Measurements from ENCODE around the gene GLRX3. TPM values are rescaled to one million over a fixed set of nuclear protein-coding genes. Genes with fewer than 3 reads are reported as not detected.

The GLRX3 gene
- total RNA-seq, 2 experiments from 2014 or later, result 112 to 113 TPM

GRCh38 chr10:130190055-130190736 lies 54.0 kb downstream of the GLRX3 start:
- POLR2A ChIA-PET, result no interaction called here
- H3K9me3 Mint-ChIP-seq, result no peaks in the 10 kb centered on the region

GRCh38 chr10:130190737-130191115 lies 54.5 kb downstream of the GLRX3 start:
- CTCF ChIA-PET, result interaction anchor here (1.0 to 1.7 kb wide), 5 partner anchors 9 to 425 kb away, joined by 3 to 4 read pairs (median 3); no protein-coding TSS in a partner anchor
- peaks cover 2% of the 10 kb centered on the region for H3K4me1 Mint-ChIP-seq (ENCODE audit: low read depth)
- DNase-seq, result no peak
- H3K27me3 Mint-ChIP-seq, result peaks cover 6% of the 10 kb centered on the region
- POLR2A ChIA-PET, result no interaction called here
- H3K27ac Mint-ChIP-seq, result no peak overlapping the region
- no peak overlapping the region for H3K4me3 Mint-ChIP-seq
- peaks cover 4% of the 10 kb centered on the region for H3K36me3 Mint-ChIP-seq
- no peaks in the 10 kb centered on the region for H3K9me3 Mint-ChIP-seq
- intact Hi-C loops (cut with micrococcal nuclease), result loop anchor here (5.0 kb wide), 1 partner anchor 142 kb away; no protein-coding TSS in a partner anchor

More at GRCh38 chr10:130190055-130190736, 54.0 kb downstream of the GLRX3 start:
- intact Hi-C loops (cut with micrococcal nuclease), result loop anchor here (5.0 kb wide), 1 partner anchor 142 kb away; no protein-coding TSS in a partner anchor
- DNase-seq, result peak; percentile 89
- peaks cover 6% of the 10 kb centered on the region for H3K27me3 Mint-ChIP-seq
- CTCF ChIA-PET, result interaction anchor here (0.8 to 1.7 kb wide), 9 partner anchors 9 to 425 kb away, joined by 3 to 5 read pairs (median 3); partner anchors contain the start of gene C10orf143
- no peak overlapping the region for H3K4me3 Mint-ChIP-seq
- H3K4me1 Mint-ChIP-seq (ENCODE audit: low read depth), result peaks cover 2% of the 10 kb centered on the region
- no peak overlapping the region for H3K27ac Mint-ChIP-seq
- peaks cover 7% of the 10 kb centered on the region for H3K36me3 Mint-ChIP-seq

DNA sequence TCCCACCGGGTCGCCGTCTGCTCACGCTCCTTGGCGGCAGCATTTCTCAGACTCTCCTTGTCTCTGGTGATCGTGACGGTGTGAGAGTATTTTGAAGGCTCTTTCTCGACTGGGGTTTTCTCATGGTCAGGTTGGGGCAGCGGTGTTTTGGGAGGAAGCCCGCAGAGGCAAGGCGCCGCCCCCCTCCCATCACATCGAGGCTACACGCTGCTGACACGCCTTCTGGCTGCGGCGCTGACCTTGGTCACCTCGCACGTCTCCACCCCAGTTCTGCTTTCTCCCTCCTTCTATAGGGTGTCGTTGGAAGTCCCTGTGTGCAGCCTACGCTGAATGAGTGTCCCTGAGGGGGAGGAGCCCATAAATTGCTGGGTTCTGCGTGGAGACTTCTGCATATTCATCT lies 55.2 kb downstream of the GLRX3 start:
- Mint-ChIP-seq H3K4me3 (no peak overlapping the region), H3K9me3 (no peaks in the 10 kb centered on the region), H3K27ac (no peak overlapping the region), H3K27me3 (peaks cover 6% of the 10 kb centered on the region), H3K4me1 (ENCODE audit: low read depth) (peaks cover 2% of the 10 kb centered on the region), H3K36me3 (peaks cover 2% of the 10 kb centered on the region)
- ChIA-PET CTCF (interaction anchor here (1.0 to 1.7 kb wide), 3 partner anchors 8 to 424 kb away, joined by 3 to 4 read pairs (median 3); no protein-coding TSS in a partner anchor), POLR2A (no interaction called here)
- no peak for DNase-seq
- intact Hi-C loops (cut with micrococcal nuclease), result loop anchor here (5.0 kb wide), 1 partner anchor 141 kb away; no protein-coding TSS in a partner anchor

GRCh38 chr10:130192276-130192848 lies 56.2 kb downstream of the GLRX3 start:
- H3K9me3 Mint-ChIP-seq, result no peaks in the 10 kb centered on the region
- intact Hi-C loops (cut with micrococcal nuclease), result loop anchor here (5.0 kb wide), 1 partner anchor 140 kb away; no protein-coding TSS in a partner anchor
- ChIA-PET CTCF (no interaction called here), POLR2A (no interaction called here)
- DNase-seq, result no peak
- H3K36me3 Mint-ChIP-seq, result peaks cover 2% of the 10 kb centered on the region
- peaks cover 6% of the 10 kb centered on the region for H3K27me3 Mint-ChIP-seq
- no peak overlapping the region for H3K4me3 Mint-ChIP-seq
- H3K4me1 Mint-ChIP-seq (ENCODE audit: low read depth), result peaks cover 2% of the 10 kb centered on the region
- H3K27ac Mint-ChIP-seq, result no peak overlapping the region

- H3K9me3 Mint-ChIP-seq, result no peaks in the 10 kb centered on the region
- peaks cover 2% of the 10 kb centered on the region for H3K36me3 Mint-ChIP-seq
- ChIA-PET POLR2A (no interaction called here), CTCF (no interaction called here)
- intact Hi-C loops (cut with micrococcal nuclease), result loop anchor here (5.0 kb wide), 1 partner anchor 139 kb away; no protein-coding TSS in a partner anchor
- H3K27me3 Mint-ChIP-seq, result peaks cover 6% of the 10 kb centered on the region
- H3K27ac Mint-ChIP-seq, result no peak overlapping the region
- no peak overlapping the region for H3K4me3 Mint-ChIP-seq
- DNase-seq, result no peak
- peaks cover 2% of the 10 kb centered on the region for H3K4me1 Mint-ChIP-seq (ENCODE audit: low read depth)
Observed at GRCh38 chr10:130193033-130193432, 56.8 kb downstream of the GLRX3 start.

DNA sequence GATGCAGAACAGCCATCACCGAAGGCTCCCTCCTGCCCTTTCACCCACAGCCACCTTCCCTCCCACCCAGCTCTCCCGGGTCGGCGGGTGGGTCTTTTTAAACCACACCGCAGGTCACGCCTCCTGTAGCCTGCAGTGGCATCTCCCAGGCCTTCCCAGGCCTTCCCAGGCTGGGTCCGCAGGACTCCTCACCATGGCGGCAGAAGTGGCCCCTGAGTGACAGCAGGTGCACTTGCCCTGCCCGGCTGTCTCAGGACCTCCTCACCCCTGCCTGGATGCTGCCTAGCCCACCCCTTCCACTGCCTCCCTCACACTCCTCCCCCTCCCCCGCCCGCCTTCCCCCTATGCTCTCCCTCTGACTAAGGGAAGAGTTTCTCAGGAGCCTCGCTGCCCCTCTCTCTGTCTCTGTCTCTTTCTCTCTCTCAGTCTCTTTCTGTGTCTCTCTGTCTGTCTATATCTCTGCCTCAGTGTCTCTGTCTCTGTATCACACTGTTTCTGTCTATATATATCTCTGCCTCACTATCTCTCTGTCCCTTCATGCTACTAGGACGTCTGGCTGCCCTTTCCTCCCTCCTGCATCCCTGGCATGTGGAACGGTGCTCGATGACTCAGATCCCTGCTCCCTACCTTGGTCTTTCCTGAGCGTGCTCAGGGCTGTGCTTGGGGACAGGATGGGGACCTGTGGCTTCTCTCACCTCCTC lies 57.5 kb downstream of the GLRX3 start:
- Mint-ChIP-seq H3K9me3 (no peaks in the 10 kb centered on the region), H3K4me3 (no peak overlapping the region), H3K36me3 (peaks cover 2% of the 10 kb centered on the region), H3K27ac (no peak overlapping the region), H3K4me1 (ENCODE audit: low read depth) (peaks cover 2% of the 10 kb centered on the region), H3K27me3 (peaks cover 6% of the 10 kb centered on the region)
- ChIA-PET CTCF (no interaction called here), POLR2A (no interaction called here)
- no peak for DNase-seq
- intact Hi-C loops (cut with micrococcal nuclease), result loop anchor here (5.0 kb wide), 1 partner anchor 139 kb away; no protein-coding TSS in a partner anchor

- Mint-ChIP-seq H3K36me3 (peaks cover 2% of the 10 kb centered on the region), H3K27ac (no peak overlapping the region), H3K4me1 (ENCODE audit: low read depth) (peaks cover 2% of the 10 kb centered on the region), H3K9me3 (no peaks in the 10 kb centered on the region), H3K27me3 (peaks cover 6% of the 10 kb centered on the region), H3K4me3 (no peak overlapping the region)
- no peak for DNase-seq
- ChIA-PET POLR2A (no interaction called here), CTCF (no interaction called here)
- intact Hi-C loops (cut with micrococcal nuclease), result loop anchor here (5.0 kb wide), 1 partner anchor 138 kb away; no protein-coding TSS in a partner anchor
Observed at GRCh38 chr10:130194194-130194990, 58.2 kb downstream of the GLRX3 start.

- Mint-ChIP-seq H3K27ac (no peak overlapping the region), H3K4me3 (no peak overlapping the region), H3K27me3 (peaks cover 6% of the 10 kb centered on the region), H3K36me3 (no peaks in the 10 kb centered on the region), H3K9me3 (no peaks in the 10 kb centered on the region), H3K4me1 (ENCODE audit: low read depth) (no peaks in the 10 kb centered on the region)
- CTCF ChIA-PET, result interaction anchor here (1.2 kb wide), 1 partner anchor 8 kb away, joined by 3 read pairs; no protein-coding TSS in a partner anchor
- POLR2A ChIA-PET, result no interaction called here
- no peak for DNase-seq
- intact Hi-C loops (cut with micrococcal nuclease), result loop anchor here (5.0 kb wide), 1 partner anchor 137 kb away; no protein-coding TSS in a partner anchor
Observed at GRCh38 chr10:130194991-130195645, 58.9 kb downstream of the GLRX3 start.

DNA sequence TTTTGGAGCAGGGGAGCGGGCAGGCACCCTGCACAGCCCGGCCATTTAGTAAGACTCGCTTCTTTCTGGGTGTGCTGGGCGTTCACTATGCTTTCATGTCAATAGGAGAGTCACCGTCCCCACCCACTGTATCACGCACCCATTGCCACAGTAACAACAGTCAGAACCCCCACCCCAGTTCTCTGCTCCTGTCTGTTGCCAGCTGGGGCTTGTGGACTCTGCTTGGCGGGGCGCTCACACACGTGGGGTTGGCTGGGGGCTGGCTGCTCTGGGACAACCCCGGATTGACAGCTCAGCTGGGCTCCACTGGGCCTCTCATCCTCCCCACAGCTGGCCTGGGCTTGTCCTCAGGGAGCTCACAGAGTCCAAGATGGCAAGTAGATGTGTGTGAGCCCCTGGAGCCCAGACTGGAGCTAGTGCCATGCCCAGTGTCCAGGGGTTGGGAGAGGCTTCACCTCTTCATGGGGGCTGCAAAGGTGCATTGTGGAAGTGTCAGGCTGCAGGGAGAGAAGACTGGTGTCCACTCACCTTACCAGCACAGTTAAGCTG lies 59.6 kb downstream of the GLRX3 start:
- Mint-ChIP-seq H3K36me3 (no peaks in the 10 kb centered on the region), H3K9me3 (no peaks in the 10 kb centered on the region), H3K27me3 (peaks cover 6% of the 10 kb centered on the region), H3K4me3 (no peak overlapping the region), H3K4me1 (ENCODE audit: low read depth) (no peaks in the 10 kb centered on the region), H3K27ac (no peak overlapping the region)
- no peak for DNase-seq
- ChIA-PET CTCF (interaction anchor here (1.2 kb wide), 1 partner anchor 9 kb away, joined by 3 read pairs; no protein-coding TSS in a partner anchor), POLR2A (no interaction called here)
- intact Hi-C loops (cut with micrococcal nuclease), result no loop called here

DNA sequence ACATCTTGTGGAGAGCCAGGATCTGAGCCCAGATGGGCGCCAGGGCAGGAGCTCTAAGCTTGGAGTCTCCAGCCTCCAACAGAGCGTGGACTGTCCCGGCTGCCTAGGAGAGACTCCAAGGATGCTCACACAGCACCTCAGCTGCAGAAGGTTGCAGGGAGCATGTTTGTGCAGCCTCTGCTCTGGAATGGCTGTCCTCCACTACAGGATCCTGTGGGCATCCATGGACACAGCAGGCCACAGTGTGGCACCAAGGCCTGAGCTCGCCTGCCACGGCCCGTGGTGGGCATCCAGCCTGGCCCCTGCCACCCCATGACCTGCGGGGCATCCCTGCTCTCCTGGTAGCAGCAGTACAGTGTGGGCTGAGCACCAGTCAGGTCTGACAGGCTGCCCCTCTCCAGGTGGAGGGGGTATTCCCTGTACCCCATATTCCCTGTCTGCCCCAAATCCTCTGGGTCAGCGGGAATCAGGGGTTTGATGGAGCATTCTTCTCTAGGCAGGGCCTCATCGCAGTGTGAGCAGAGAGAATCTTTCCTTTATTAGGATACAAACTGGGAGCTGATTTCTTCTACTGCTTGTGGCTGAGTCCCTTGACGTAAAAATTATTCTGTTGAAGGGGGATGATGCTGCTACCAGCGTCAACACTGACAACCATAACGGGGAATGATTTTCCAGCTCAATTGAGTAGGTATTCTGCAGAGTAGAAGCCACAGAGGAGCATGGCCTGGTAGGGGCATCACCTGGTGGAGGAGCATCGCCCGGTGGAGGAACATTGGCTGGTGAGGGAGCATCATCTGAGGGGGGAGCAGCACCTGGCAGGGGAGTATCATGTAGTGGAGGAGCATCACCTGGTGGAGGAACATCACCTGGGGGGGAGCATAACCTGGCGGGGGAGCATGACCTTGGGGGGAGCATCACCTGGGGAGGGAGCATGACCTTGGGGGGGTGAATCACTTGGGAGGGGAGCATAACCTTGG lies 60.6 kb downstream of the GLRX3 start:
- DNase-seq, result no peak
- Mint-ChIP-seq H3K4me3 (no peak overlapping the region), H3K4me1 (ENCODE audit: low read depth) (no peaks in the 10 kb centered on the region), H3K27me3 (no peaks in the 10 kb centered on the region), H3K27ac (no peak overlapping the region), H3K9me3 (no peaks in the 10 kb centered on the region), H3K36me3 (no peaks in the 10 kb centered on the region)
- intact Hi-C loops (cut with micrococcal nuclease), result no loop called here
- ChIA-PET CTCF (interaction anchor here (1.2 kb wide), 1 partner anchor 10 kb away, joined by 3 read pairs; no protein-coding TSS in a partner anchor), POLR2A (no interaction called here)
